ENCODE data around the gene TASP1.

DNA sequence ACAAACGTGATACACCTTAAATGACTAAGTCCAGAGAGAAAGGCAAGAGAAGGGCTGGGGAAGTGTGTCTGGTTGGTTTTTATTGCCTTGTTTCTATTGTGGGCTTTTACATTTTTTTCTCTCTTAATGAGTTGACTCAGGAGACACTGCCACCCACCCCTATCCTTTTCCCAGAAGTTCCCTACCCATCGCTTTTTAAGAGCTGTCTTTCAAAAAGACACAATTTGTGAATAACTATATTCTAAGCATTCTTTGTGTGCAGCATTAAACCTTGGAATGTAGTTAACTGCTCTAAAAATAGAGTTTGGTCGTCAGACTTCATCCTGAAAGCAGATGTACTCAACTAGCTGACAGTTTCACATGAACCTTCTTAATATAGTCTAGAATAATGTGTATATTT lies 242.7 kb downstream of the TASP1 start:
- TF ChIP-seq, protein P1, sequence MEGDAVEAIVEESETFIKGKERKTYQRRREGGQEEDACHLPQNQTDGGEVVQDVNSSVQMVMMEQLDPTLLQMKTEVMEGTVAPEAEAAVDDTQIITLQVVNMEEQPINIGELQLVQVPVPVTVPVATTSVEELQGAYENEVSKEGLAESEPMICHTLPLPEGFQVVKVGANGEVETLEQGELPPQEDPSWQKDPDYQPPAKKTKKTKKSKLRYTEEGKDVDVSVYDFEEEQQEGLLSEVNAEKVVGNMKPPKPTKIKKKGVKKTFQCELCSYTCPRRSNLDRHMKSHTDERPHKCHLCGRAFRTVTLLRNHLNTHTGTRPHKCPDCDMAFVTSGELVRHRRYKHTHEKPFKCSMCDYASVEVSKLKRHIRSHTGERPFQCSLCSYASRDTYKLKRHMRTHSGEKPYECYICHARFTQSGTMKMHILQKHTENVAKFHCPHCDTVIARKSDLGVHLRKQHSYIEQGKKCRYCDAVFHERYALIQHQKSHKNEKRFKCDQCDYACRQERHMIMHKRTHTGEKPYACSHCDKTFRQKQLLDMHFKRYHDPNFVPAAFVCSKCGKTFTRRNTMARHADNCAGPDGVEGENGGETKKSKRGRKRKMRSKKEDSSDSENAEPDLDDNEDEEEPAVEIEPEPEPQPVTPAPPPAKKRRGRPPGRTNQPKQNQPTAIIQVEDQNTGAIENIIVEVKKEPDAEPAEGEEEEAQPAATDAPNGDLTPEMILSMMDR (IDR thresholded peaks at IDR 0.05), result no peak
- TF ChIP-seq POLR2A (IDR thresholded peaks at IDR 0.05; ENCODE audit: low read depth), result no peak

All from esophagus muscularis mucosa (tissue), 3 donors.